Activated T-helper 17 cell treated with anti-CD3 and anti-CD28 coated beads, Interleukin-2, amount 50 U/mL, for 72 hours (primary cell): ENCODE results near the gene LRRTM2. TPM values are rescaled to one million over a fixed set of nuclear protein-coding genes. Genes with fewer than 3 reads are reported as not detected.

ENCODE experiments used
- ATAC-seq: fragments of 150-1000 bp; cut with Tn5 transposase; replicated peaks from 2 replicates; pipeline ENCODE4 v1.10.0; 2021; ENCODE audit warnings: mild to moderate bottlenecking, moderate library complexity
- H3K27ac Mint-ChIP-seq: one replicate; pipeline ENCODE4 v1.8.0; 2022; ENCODE audit warnings: mixed read lengths
- H3K27me3 Mint-ChIP-seq: one replicate; pipeline ENCODE4 v1.8.0; 2022; ENCODE audit warnings: mixed read lengths
- H3K36me3 Mint-ChIP-seq: one replicate; pipeline ENCODE4 v1.8.0; 2022; ENCODE audit warnings: low read depth, mild to moderate bottlenecking, mixed read lengths
- H3K4me1 Mint-ChIP-seq: one replicate; pipeline ENCODE4 v1.8.0; 2022; ENCODE audit warnings: mixed read lengths
- H3K4me3 Mint-ChIP-seq: one replicate; pipeline ENCODE4 v1.8.0; 2022; ENCODE audit warnings: mild to moderate bottlenecking, mixed read lengths
- H3K9me3 Mint-ChIP-seq: one replicate; pipeline ENCODE4 v1.8.0; 2022; ENCODE audit warnings: mixed read lengths
- total RNA-seq, 2 donors: library from RNA; stranded (reverse); gene quantifications; one replicate each; pipeline ENCODE4 v1.2.3, GENCODE V29; 2022

LRRTM2 gene
- total RNA-seq, 2 donors from 2014 or later = 0.13 TPM; not detected in 1

GRCh38 chr5:138900281-138900965, 25.3 kb upstream of the LRRTM2 start:
- Mint-ChIP-seq H3K4me1 (no peaks in the 10 kb centered on the region), H3K36me3 (peaks cover 17% of the 10 kb centered on the region), H3K27ac (no peak overlapping the region), H3K9me3 (no peaks in the 10 kb centered on the region), H3K4me3 (no peak overlapping the region), H3K27me3 (no peaks in the 10 kb centered on the region)
- peak; percentile 91 for ATAC-seq

DNA sequence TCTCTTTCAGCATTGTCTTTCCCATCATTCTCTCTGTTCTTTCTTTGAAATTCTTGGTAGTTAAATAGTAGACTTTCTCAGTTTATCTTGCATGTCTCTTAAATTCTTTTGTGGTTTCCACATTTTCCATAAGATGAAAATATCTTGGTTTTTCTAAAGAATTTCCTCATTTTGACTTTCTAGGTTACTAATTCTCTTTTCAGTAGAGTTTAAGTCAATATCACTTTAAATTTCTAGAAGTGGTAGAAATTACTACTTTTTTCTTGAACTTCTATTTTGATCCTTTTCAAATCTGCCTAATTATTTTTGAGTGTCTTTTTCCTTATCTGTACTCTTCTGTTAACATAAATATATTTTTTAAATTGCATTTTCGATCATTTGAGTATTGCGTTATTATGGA, 23.6 kb upstream of the LRRTM2 start:
- Mint-ChIP-seq H3K4me3 (no peak overlapping the region), H3K27ac (no peak overlapping the region), H3K4me1 (no peaks in the 10 kb centered on the region), H3K27me3 (no peaks in the 10 kb centered on the region), H3K36me3 (peaks cover 8% of the 10 kb centered on the region), H3K9me3 (no peaks in the 10 kb centered on the region)
- ATAC-seq = no peak

GRCh38 chr5:138898299-138898698, 23.2 kb upstream of the LRRTM2 start:
- Mint-ChIP-seq H3K27ac (no peak overlapping the region), H3K4me1 (no peaks in the 10 kb centered on the region), H3K36me3 (peaks cover 8% of the 10 kb centered on the region), H3K27me3 (no peaks in the 10 kb centered on the region), H3K4me3 (no peak overlapping the region), H3K9me3 (no peaks in the 10 kb centered on the region)
- no peak for ATAC-seq

- Mint-ChIP-seq H3K27ac (no peak overlapping the region), H3K4me1 (no peaks in the 10 kb centered on the region), H3K9me3 (peaks cover 1% of the 10 kb centered on the region), H3K27me3 (no peaks in the 10 kb centered on the region), H3K36me3 (peaks cover 6% of the 10 kb centered on the region), H3K4me3 (no peak overlapping the region)
- ATAC-seq = peak; percentile 19
Observed at GRCh38 chr5:138895918-138896317, 20.8 kb upstream of the LRRTM2 start.

DNA sequence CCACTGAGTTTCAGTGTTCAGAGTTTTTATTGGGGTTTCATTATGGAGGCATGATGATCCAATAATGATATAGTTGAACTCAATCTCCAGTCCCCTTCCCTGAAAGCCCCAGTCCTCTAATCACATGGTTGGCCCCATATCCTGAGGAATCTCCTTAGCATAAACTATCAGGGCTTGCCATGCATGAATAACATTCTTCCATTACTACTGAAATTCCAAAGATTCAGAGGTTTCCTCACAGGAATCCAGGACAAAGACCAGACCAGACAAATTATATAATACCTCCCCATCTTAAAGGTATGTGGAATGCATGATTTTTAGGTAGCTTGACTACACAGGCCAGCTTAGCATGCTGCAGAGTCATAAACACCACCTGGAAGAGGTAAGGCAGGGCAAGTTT, 15.5 kb upstream of the LRRTM2 start:
- ATAC-seq = no peak
- Mint-ChIP-seq H3K27me3 (no peaks in the 10 kb centered on the region), H3K4me1 (no peaks in the 10 kb centered on the region), H3K27ac (no peak overlapping the region), H3K36me3 (peaks cover 38% of the 10 kb centered on the region), H3K4me3 (no peak overlapping the region), H3K9me3 (peaks cover 11% of the 10 kb centered on the region)

DNA sequence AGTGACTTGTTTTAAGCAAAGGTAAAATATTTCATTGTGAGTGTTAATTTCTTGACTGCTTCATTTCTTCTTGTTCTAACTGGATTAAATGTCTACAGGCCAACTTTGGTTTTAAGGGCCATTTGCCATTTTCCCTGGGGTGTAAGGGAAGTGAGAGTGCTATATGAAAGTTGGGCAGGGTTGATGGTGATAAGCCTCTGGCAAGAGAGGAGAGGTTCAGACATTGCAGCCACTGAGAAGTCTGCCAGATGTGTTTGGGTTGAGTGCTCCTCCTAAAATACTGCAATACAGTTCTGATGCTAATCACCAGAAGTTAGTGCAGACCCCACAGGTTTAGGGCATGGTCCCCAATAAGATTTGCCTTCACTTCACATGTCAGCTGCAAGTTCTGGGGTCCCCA, 14.9 kb upstream of the LRRTM2 start:
- H3K27me3 Mint-ChIP-seq = no peaks in the 10 kb centered on the region
- peaks cover 11% of the 10 kb centered on the region for H3K9me3 Mint-ChIP-seq
- no peak for ATAC-seq
- no peaks in the 10 kb centered on the region for H3K4me1 Mint-ChIP-seq
- H3K4me3 Mint-ChIP-seq = no peak overlapping the region
- H3K27ac Mint-ChIP-seq = no peak overlapping the region
- H3K36me3 Mint-ChIP-seq = peaks cover 38% of the 10 kb centered on the region

DNA sequence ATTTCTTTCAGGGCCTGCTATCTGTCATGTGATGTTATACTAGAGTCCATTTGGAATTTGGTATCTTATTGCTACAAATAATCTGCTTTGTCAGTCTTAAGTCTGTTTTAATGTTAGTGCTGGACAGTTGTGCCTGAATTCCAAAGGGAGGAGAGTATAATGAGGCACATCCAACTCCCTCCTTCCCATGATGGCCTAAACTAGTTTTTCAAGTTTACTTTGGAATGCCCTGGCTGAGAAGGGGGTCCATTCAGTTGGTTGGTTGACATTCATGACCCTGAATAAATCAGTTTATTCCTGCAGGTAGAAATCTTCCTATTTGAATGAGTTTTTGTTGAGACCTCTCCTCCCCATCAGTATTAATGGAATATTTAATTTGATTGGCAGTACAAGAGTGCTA, 9.4 kb upstream of the LRRTM2 start:
- no peak overlapping the region for H3K27ac Mint-ChIP-seq
- peaks cover 4% of the 10 kb centered on the region for H3K27me3 Mint-ChIP-seq
- H3K9me3 Mint-ChIP-seq = peaks cover under 1% of the 10 kb centered on the region
- ATAC-seq = no peak
- H3K4me3 Mint-ChIP-seq = no peak overlapping the region
- H3K36me3 Mint-ChIP-seq = peaks cover 19% of the 10 kb centered on the region
- no peaks in the 10 kb centered on the region for H3K4me1 Mint-ChIP-seq

DNA sequence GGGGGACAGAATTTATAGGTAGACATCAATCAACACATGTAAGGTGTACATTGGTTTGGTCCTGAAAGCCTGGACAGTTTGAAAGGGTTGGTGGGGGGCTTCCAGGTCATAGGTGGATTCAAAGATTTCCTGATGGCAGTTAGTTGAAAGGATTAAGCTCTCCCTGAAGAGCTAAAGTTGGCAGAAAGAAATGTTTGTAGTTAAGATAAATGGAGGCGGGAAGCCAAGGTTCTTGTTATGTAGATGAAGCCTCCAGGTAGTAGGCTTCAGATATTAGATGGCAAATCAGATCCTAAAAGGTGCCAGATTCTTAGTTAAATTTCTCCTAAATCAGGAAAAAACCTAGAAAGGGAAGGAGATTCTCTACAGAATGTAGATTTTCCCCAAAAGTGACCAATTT, 9.0 kb upstream of the LRRTM2 start:
- Mint-ChIP-seq H3K4me1 (no peaks in the 10 kb centered on the region), H3K36me3 (peaks cover 14% of the 10 kb centered on the region)

DNA sequence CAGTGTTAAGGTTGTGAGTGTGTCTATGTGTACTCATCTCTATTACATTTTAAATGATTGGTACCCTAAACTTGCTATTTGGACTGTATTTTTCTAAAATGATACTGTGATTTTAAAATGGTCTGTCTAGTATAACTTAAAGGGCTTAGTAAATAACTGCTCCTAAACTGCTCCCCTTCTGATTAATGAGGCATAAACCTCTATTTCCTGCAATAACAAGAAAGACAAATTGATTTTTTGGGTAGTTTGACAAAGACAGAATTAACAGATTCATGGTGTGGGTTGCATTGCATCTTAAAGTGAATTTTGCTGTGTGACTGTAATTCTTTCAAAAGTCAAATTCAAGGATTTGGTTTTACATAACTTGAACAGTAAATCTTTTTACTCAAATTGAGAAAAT, 8.1 kb upstream of the LRRTM2 start:
- ATAC-seq = no peak
- Mint-ChIP-seq H3K9me3 (no peaks in the 10 kb centered on the region), H3K36me3 (peaks cover 5% of the 10 kb centered on the region), H3K4me1 (no peaks in the 10 kb centered on the region), H3K27ac (no peak overlapping the region), H3K4me3 (no peak overlapping the region), H3K27me3 (peaks cover 4% of the 10 kb centered on the region)

More for the DNA sequence above, 9.0 kb upstream of the LRRTM2 start:
- Mint-ChIP-seq H3K27me3 (peaks cover 4% of the 10 kb centered on the region), H3K27ac (no peak overlapping the region), H3K4me3 (no peak overlapping the region), H3K9me3 (no peaks in the 10 kb centered on the region)
- no peak for ATAC-seq

DNA sequence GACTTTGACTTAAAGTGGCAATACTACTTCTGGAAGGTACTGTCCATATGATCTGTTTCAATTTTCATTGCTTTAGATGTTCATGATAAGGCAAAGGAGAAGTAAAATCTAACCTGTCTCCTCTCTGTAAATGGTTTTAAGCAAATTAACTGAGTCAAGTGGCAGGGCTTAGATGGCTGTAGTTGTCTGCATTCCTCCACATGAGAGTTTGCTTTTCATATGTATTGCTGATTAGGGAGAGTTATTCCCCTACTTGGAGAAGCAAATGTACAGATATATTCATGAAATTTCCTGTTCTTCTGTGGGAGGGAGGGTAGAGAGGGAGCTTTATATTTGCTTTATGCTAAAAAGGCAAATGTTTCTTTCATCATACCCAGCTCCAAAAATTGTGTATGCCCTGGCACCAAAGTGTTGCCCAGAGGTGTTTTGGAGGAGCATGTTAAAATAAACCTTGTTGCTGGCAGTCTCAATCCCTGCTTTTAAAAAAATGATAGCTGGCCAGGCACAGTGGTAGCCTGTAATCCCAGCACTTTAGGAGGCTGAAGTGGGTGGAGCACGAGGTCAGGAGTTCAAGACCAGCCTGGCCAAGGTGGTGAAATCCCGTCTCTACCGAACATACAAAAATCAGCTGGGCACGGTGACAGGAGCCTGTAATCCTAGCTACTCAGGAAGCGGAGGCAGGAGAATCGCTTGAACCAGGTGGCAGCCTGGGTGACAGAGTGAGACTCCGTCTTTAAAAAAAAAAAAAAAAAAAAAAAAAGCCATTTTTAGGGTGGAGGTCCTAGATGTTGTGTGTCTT, 3.5 kb upstream of the LRRTM2 start:
- Mint-ChIP-seq H3K9me3 (no peaks in the 10 kb centered on the region), H3K27me3 (peaks cover 4% of the 10 kb centered on the region), H3K36me3 (no peaks in the 10 kb centered on the region), H3K27ac (no peak overlapping the region), H3K4me3 (no peak overlapping the region), H3K4me1 (no peaks in the 10 kb centered on the region)
- ATAC-seq = no peak

- H3K27ac Mint-ChIP-seq = no peak overlapping the region
- no peaks in the 10 kb centered on the region for H3K36me3 Mint-ChIP-seq
- H3K27me3 Mint-ChIP-seq = peaks cover 1% of the 10 kb centered on the region
- no peak for ATAC-seq
- no peaks in the 10 kb centered on the region for H3K9me3 Mint-ChIP-seq
- peaks cover 1% of the 10 kb centered on the region for H3K4me1 Mint-ChIP-seq
- H3K4me3 Mint-ChIP-seq = no peak overlapping the region
Observed at GRCh38 chr5:138876811-138877210, 1.7 kb upstream of the LRRTM2 start.

GRCh38 chr5:138875946-138876345, 811 bp upstream of the LRRTM2 start:
- Mint-ChIP-seq H3K36me3 (no peaks in the 10 kb centered on the region), H3K4me1 (peaks cover 6% of the 10 kb centered on the region), H3K9me3 (no peaks in the 10 kb centered on the region), H3K27ac (no peak overlapping the region), H3K27me3 (peaks cover 6% of the 10 kb centered on the region), H3K4me3 (no peak overlapping the region)
- ATAC-seq = no peak

DNA sequence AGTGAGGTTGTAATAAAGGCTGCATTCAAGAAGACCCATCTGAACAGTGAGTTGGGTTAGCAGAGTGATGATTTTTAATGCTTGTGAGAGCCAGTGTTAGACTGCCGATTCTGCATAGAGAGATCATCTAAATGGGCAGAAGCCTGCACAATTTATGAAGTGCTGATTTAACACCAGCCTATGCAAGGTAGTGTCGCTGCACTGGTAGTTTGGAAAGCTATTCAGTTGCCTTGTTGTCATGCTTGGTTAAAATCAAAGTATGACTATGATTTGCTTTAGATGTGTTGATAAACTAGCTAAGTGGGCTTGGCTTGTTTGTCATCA, 379 bp upstream of the LRRTM2 start:
- no peak for ATAC-seq
- Mint-ChIP-seq H3K36me3 (no peaks in the 10 kb centered on the region), H3K9me3 (no peaks in the 10 kb centered on the region)

GRCh38 chr5:138874241-138874640, 894 bp downstream of the LRRTM2 start:
- Mint-ChIP-seq H3K27me3 (peaks cover 6% of the 10 kb centered on the region), H3K36me3 (no peaks in the 10 kb centered on the region), H3K27ac (no peak overlapping the region), H3K4me3 (no peak overlapping the region), H3K4me1 (peaks cover 14% of the 10 kb centered on the region), H3K9me3 (no peaks in the 10 kb centered on the region)
- ATAC-seq = no peak

More for the DNA sequence above, 379 bp upstream of the LRRTM2 start:
- Mint-ChIP-seq H3K27me3 (peaks cover 6% of the 10 kb centered on the region), H3K4me3 (no peak overlapping the region), H3K4me1 (peaks cover 6% of the 10 kb centered on the region), H3K27ac (no peak overlapping the region)

- peaks cover 7% of the 10 kb centered on the region for H3K27me3 Mint-ChIP-seq
- H3K9me3 Mint-ChIP-seq = no peaks in the 10 kb centered on the region
- H3K36me3 Mint-ChIP-seq = no peaks in the 10 kb centered on the region
- H3K4me3 Mint-ChIP-seq = no peak overlapping the region
- ATAC-seq = no peak
- no peak overlapping the region for H3K27ac Mint-ChIP-seq
- peaks cover 14% of the 10 kb centered on the region for H3K4me1 Mint-ChIP-seq
Observed at GRCh38 chr5:138873466-138874221, 1.5 kb downstream of the LRRTM2 start.
